Left lobe of liver (tissue), 2 donors: ENCODE measurements around the gene ZSWIM6. TPM values are rescaled to one million over a fixed set of nuclear protein-coding genes. Genes with fewer than 3 reads are reported as not detected.

Experiments used
- ATAC-seq: fragments of 200-7000 bp; cut with Tn5 transposase; one replicate; pipeline ENCODE4 v1.9.1; 2020; ENCODE audit warnings: mild to moderate bottlenecking, moderate library complexity
- DNase-seq: peaks from one replicate; pipeline ENCODE4 v3.0.0-alpha.2; 2020; ENCODE audit warnings: low spot score
- total RNA-seq: library from RNA; stranded (reverse); gene quantifications from one replicate; pipeline ENCODE4 v1.2.1, GENCODE V29; 2021
- donor health status: DM: no; HTN: no; CAD: no; lungs with moderate emphysema.
- donor health status: DM: no; HTN: yes; CAD: no.

The ZSWIM6 gene
- total RNA-seq, 1 donor from 2014 or later: 2.9 TPM

- no peak for ATAC-seq
Measured at GRCh38 chr5:61357745-61358144, 25.7 kb downstream of the ZSWIM6 start.

GRCh38 chr5:61362796-61363368, 30.8 kb downstream of the ZSWIM6 start:
- DNase-seq (no peak), ATAC-seq (no peak)

More at GRCh38 chr5:61357745-61358144, 25.7 kb downstream of the ZSWIM6 start:
- no peak for DNase-seq

- ATAC-seq (no peak), DNase-seq (no peak)
Measured at GRCh38 chr5:61363401-61364114, 31.5 kb downstream of the ZSWIM6 start.

- DNase-seq (no peak), ATAC-seq (no peak)
Measured at GRCh38 chr5:61366497-61367240, 34.6 kb downstream of the ZSWIM6 start.

- DNase-seq: no peak
- ATAC-seq: no peak
Measured at GRCh38 chr5:61370506-61370905, 38.4 kb downstream of the ZSWIM6 start.

- ATAC-seq (no peak), DNase-seq (no peak)
Measured at GRCh38 chr5:61371474-61371873, 39.4 kb downstream of the ZSWIM6 start.

GRCh38 chr5:61379677-61380076, 47.6 kb downstream of the ZSWIM6 start:
- no peak for ATAC-seq

GRCh38 chr5:61381968-61382367, 49.9 kb downstream of the ZSWIM6 start:
- ATAC-seq (no peak), DNase-seq (no peak)

More at GRCh38 chr5:61379677-61380076, 47.6 kb downstream of the ZSWIM6 start:
- DNase-seq: no peak

- DNase-seq: no peak
Measured at GRCh38 chr5:61385627-61386026, 53.6 kb downstream of the ZSWIM6 start.

GRCh38 chr5:61386045-61386800, 54.2 kb downstream of the ZSWIM6 start:
- ATAC-seq (peak; percentile 46), DNase-seq (no peak)

More at GRCh38 chr5:61385627-61386026, 53.6 kb downstream of the ZSWIM6 start:
- no peak for ATAC-seq

- DNase-seq (no peak), ATAC-seq (peak; percentile 22)
Measured at GRCh38 chr5:61389609-61390008, 57.6 kb downstream of the ZSWIM6 start.

GRCh38 chr5:61394078-61394704, 62.1 kb downstream of the ZSWIM6 start:
- no peak for DNase-seq
- no peak for ATAC-seq

GRCh38 chr5:61394793-61395192, 62.7 kb downstream of the ZSWIM6 start:
- DNase-seq (no peak), ATAC-seq (no peak)

- ATAC-seq: no peak
- DNase-seq: no peak
Measured at GRCh38 chr5:61397238-61397637, 65.2 kb downstream of the ZSWIM6 start.

GRCh38 chr5:61397937-61398336, 65.9 kb downstream of the ZSWIM6 start:
- no peak for ATAC-seq

GRCh38 chr5:61398440-61398839, 66.4 kb downstream of the ZSWIM6 start:
- no peak for ATAC-seq
- no peak for DNase-seq

More at GRCh38 chr5:61397937-61398336, 65.9 kb downstream of the ZSWIM6 start:
- no peak for DNase-seq

- no peak for DNase-seq
Measured at GRCh38 chr5:61399679-61400078, 67.6 kb downstream of the ZSWIM6 start.

GRCh38 chr5:61401726-61402125, 69.7 kb downstream of the ZSWIM6 start:
- ATAC-seq (peak; percentile 53), DNase-seq (no peak)

More at GRCh38 chr5:61399679-61400078, 67.6 kb downstream of the ZSWIM6 start:
- ATAC-seq: peak; percentile 83

- DNase-seq (no peak), ATAC-seq (no peak)
Measured at GRCh38 chr5:61402244-61402823, 70.3 kb downstream of the ZSWIM6 start.
